Loucy (cell line): ENCODE data around the gene MTMR8.
"Not testable (repeated sequence)": the region's sequence is repeated elsewhere in the genome, so short reads cannot be mapped to it uniquely, and the experiment has no call there.

Experiments used
- H2AFZ ChIP-seq: fragments of 200-600 bp; sonication (generic); 2 replicates; pipeline ENCODE4 v1.6.0; 2016; ENCODE audit warnings: antibody characterized with exemption, mild to moderate bottlenecking, low read length, moderate library complexity
- H3F3A ChIP-seq: fragments of 200-600 bp; 2 replicates; pipeline ENCODE4 v1.6.0; 2016; ENCODE audit warnings: antibody characterized with exemption, low read depth, mild to moderate bottlenecking
- H3K27me3 ChIP-seq: fragments of 200-600 bp; sonication (generic); 2 replicates; pipeline ENCODE4 v1.6.1; 2014; ENCODE audit warnings: low read length, mild to moderate bottlenecking; ENCODE audit not compliant: insufficient read depth, poor library complexity, severe bottlenecking
- H3K36me3 ChIP-seq: fragments of 200-600 bp; sonication (generic); 2 replicates; pipeline ENCODE4 v1.6.1; 2016; ENCODE audit warnings: low read length; ENCODE audit not compliant: insufficient read depth
- H3K4me1 ChIP-seq: fragments of 200-600 bp; sonication (generic); 2 replicates; pipeline ENCODE4 v1.5.1; 2014; ENCODE audit warnings: low read length, mild to moderate bottlenecking; ENCODE audit not compliant: insufficient read depth, poor library complexity, severe bottlenecking
- H3K4me2 ChIP-seq: fragments of 200-600 bp; sonication (generic); 2 replicates; pipeline ENCODE4 v1.6.0; 2014; ENCODE audit warnings: antibody characterized with exemption, low read length, low read depth, mild to moderate bottlenecking; ENCODE audit not compliant: poor library complexity, severe bottlenecking
- H3K4me3 ChIP-seq: fragments of 200-600 bp; sonication (generic); 2 replicates; pipeline ENCODE4 v1.5.1; 2014; ENCODE audit warnings: low read length, mild to moderate bottlenecking, mixed read lengths; ENCODE audit not compliant: poor library complexity, severe bottlenecking
- H3K79me2 ChIP-seq: fragments of 200-600 bp; sonication (generic); 2 replicates; pipeline ENCODE4 v1.6.1; 2014; ENCODE audit warnings: low read length; ENCODE audit not compliant: insufficient read depth
- H3K9ac ChIP-seq: fragments of 200-600 bp; sonication (generic); 2 replicates; pipeline ENCODE4 v1.6.0; 2014; ENCODE audit warnings: mild to moderate bottlenecking, low read depth, low read length, moderate library complexity; ENCODE audit not compliant: poor library complexity, severe bottlenecking
- H3K9me2 ChIP-seq: fragments of 200-600 bp; sonication (generic); replicated peaks from 2 replicates; pipeline ENCODE4 v1.6.1; 2016; ENCODE audit warnings: low read depth, low read length, mixed read lengths
- H3K9me3 ChIP-seq: fragments of 200-600 bp; sonication (generic); 2 replicates; pipeline ENCODE4 v1.6.1; 2014; ENCODE audit warnings: mild to moderate bottlenecking, antibody characterized with exemption, low read length, low read depth; ENCODE audit not compliant: insufficient read depth
- H4K20me1 ChIP-seq: fragments of 200-600 bp; sonication (generic); 2 replicates; pipeline ENCODE4 v1.6.0; 2014; ENCODE audit warnings: antibody characterized with exemption, low read length, mild to moderate bottlenecking; ENCODE audit not compliant: insufficient read depth, poor library complexity, severe bottlenecking
- EZH2phosphoT487 ChIP-seq: fragments of 200-600 bp; IDR thresholded peaks from 2 replicates; pipeline ENCODE4 v1.6.1; 2018; ENCODE audit warnings: antibody characterized with exemption, mild to moderate bottlenecking, moderate library complexity, borderline replicate concordance
- TF ChIP-seq, protein P1 (sequence below): fragments of 200-600 bp; sonication (generic); conservative IDR thresholded peaks from 2 replicates; pipeline ENCODE4 v1.5.1; 2014; ENCODE audit warnings: mild to moderate bottlenecking, antibody characterized with exemption, low read length

The MTMR8 gene

DNA sequence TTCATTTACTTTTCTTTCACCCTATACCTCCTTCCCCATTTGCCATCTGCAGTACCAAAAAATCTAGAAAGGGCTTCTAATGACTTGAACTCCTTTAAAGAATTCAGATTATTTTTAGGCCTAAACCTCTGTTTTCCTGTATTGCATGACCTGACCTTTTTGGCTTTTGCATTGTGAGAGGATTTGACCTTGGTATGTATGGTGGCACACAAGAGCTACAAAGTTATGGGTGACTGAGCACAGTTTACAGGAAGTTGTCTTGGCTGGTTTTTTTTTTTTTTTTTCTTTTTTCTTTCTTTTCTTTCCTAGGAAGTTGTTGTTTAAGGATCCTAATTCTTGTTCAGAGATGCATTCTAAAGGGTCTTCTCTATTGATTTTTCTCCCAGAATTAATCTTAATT lies 32.0 kb upstream of the MTMR8 start:
- H3K9me2 ChIP-seq = no peaks in the 10 kb centered on the region
- H3K27me3 ChIP-seq = no peaks in the 10 kb centered on the region
- H3K9me3 ChIP-seq = no peaks in the 10 kb centered on the region
- no peak overlapping the region for H2AFZ ChIP-seq
- H3K4me2 ChIP-seq = no peak overlapping the region
- no peaks in the 10 kb centered on the region for H4K20me1 ChIP-seq
- no peaks in the 10 kb centered on the region for H3K36me3 ChIP-seq
- no peaks in the 10 kb centered on the region for H3K79me2 ChIP-seq
- TF ChIP-seq EZH2phosphoT487 = no peak
- TF ChIP-seq, protein P1, sequence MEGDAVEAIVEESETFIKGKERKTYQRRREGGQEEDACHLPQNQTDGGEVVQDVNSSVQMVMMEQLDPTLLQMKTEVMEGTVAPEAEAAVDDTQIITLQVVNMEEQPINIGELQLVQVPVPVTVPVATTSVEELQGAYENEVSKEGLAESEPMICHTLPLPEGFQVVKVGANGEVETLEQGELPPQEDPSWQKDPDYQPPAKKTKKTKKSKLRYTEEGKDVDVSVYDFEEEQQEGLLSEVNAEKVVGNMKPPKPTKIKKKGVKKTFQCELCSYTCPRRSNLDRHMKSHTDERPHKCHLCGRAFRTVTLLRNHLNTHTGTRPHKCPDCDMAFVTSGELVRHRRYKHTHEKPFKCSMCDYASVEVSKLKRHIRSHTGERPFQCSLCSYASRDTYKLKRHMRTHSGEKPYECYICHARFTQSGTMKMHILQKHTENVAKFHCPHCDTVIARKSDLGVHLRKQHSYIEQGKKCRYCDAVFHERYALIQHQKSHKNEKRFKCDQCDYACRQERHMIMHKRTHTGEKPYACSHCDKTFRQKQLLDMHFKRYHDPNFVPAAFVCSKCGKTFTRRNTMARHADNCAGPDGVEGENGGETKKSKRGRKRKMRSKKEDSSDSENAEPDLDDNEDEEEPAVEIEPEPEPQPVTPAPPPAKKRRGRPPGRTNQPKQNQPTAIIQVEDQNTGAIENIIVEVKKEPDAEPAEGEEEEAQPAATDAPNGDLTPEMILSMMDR = no peak
- peaks cover 5% of the 10 kb centered on the region for H3K4me1 ChIP-seq
- no peaks in the 10 kb centered on the region for H3F3A ChIP-seq
- H3K9ac ChIP-seq = no peak overlapping the region
- no peak overlapping the region for H3K4me3 ChIP-seq

DNA sequence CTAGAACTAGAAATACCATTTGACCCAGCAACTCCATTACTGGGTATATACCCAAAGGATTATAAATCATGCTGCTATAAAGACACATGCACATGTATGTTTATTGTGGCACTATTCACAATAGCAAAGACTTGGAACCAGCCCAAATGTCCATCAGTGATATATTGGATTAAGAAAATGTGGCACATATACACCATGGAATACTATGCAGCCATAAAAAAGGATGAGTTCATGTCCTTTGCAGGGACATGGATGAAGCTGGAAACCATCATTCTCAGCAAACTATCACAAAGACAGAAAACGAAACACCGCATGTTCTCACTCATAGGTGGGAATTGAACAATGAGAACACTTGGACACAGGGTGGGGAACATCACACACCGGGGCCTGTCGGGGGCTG lies 14.5 kb upstream of the MTMR8 start:
- not testable (repeated sequence) for H3K9ac ChIP-seq, H3K36me3 ChIP-seq, H3K9me3 ChIP-seq, H3K79me2 ChIP-seq, H3K4me2 ChIP-seq, H3K9me2 ChIP-seq, H4K20me1 ChIP-seq, H3K27me3 ChIP-seq, H3K4me3 ChIP-seq, H3F3A ChIP-seq, H2AFZ ChIP-seq
- peaks cover 20% of the 10 kb centered on the region for H3K4me1 ChIP-seq

DNA sequence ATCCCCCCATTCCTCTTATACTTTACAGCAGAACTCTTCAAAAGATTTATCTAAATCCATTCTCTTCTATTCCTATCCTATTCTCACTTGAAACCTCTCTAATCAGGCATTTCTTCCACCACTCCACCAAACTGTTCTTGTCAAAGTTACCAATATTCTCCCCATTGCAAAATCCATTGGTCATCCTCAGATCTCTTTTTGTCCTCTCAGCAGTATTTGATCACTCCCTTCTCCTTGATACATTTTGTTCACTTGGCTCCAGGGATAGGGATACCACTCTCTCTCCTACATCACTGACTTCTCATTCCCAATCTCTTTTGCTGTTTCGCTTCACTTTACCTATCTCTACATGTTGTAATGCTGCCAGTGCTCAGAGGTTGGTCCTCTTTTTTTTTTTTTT lies 2.8 kb upstream of the MTMR8 start:
- no peak overlapping the region for H3K4me2 ChIP-seq
- H4K20me1 ChIP-seq = no peaks in the 10 kb centered on the region
- no peak overlapping the region for H3K4me3 ChIP-seq
- H3K27me3 ChIP-seq = no peaks in the 10 kb centered on the region
- H2AFZ ChIP-seq = no peak overlapping the region
- H3K36me3 ChIP-seq = no peaks in the 10 kb centered on the region
- H3K9ac ChIP-seq = no peak overlapping the region
- H3F3A ChIP-seq = no peaks in the 10 kb centered on the region
- peaks cover 18% of the 10 kb centered on the region for H3K79me2 ChIP-seq
- H3K9me2 ChIP-seq = no peaks in the 10 kb centered on the region
- no peaks in the 10 kb centered on the region for H3K9me3 ChIP-seq
- no peak for TF ChIP-seq EZH2phosphoT487
- TF ChIP-seq, protein P1 = no peak
- H3K4me1 ChIP-seq = peaks cover 21% of the 10 kb centered on the region

DNA sequence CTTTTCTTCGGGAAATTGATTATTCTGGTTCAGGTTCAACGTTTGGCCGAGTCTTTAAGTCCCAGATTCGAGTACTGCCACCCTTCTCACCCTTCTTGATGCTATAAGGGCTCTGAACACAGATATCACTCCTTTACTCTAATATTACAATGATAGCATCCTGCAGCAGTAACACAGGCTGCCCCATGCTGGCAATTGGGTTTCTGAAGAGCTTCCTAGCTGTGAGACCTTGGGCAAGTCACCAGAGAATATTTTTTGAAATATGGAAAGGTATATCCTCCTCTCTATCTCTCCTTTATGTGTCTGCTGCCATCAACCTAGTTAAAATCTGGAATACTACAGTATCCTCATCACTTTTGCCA lies 297 bp upstream of the MTMR8 start:
- peaks cover 43% of the 10 kb centered on the region for H3K79me2 ChIP-seq
- no peaks in the 10 kb centered on the region for H3K9me2 ChIP-seq
- H3F3A ChIP-seq = no peaks in the 10 kb centered on the region
- peaks cover 7% of the 10 kb centered on the region for H4K20me1 ChIP-seq
- H3K36me3 ChIP-seq = no peaks in the 10 kb centered on the region
- H3K27me3 ChIP-seq = no peaks in the 10 kb centered on the region
- H3K4me2 ChIP-seq = peak overlapping the region; percentile 88
- H2AFZ ChIP-seq = peak overlapping the region; percentile 98
- peak overlapping the region; percentile 82 for H3K9ac ChIP-seq
- H3K4me1 ChIP-seq = peaks cover 36% of the 10 kb centered on the region
- peak overlapping the region; percentile 96 for H3K4me3 ChIP-seq
- no peaks in the 10 kb centered on the region for H3K9me3 ChIP-seq
- no peak for TF ChIP-seq EZH2phosphoT487
- TF ChIP-seq, protein P1 = no peak
